GM18907 (cell line): ENCODE data around the gene TMPRSS4.

Source experiments
- ATAC-seq: cut with Tn5 transposase; IDR thresholded peaks from one replicate; pipeline ENCODE4 v1.9.1; 2021; ENCODE audit warnings: mild to moderate bottlenecking, moderate library complexity; ENCODE audit not compliant: unreplicated experiment

Gene TMPRSS4

DNA sequence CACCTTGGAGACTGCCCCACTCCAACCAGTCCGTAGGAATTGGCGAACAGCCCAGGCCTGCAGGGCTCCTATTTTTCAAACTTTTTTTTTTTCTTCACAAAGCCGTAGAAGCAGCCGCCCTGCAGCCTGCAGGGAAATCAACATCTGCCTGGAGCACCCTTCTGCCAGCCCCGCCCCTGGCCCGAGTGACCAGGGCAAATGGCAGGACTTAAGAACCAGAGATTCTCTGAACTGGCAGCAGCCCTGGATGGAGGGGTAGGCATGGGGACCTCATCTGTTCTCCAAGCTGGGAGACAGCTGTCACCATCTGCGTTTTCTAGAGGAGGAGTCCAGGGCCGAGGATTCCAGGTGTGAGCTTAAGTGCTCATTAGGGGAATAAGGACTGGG lies 94.0 kb downstream of the TMPRSS4 start:
- ATAC-seq, result no peak
